ENCODE data around the gene PHF20.
"Not testable (repeated sequence)": the region's sequence is repeated elsewhere in the genome, so short reads cannot be mapped to it uniquely, and the experiment has no call there.

PHF20 gene

DNA sequence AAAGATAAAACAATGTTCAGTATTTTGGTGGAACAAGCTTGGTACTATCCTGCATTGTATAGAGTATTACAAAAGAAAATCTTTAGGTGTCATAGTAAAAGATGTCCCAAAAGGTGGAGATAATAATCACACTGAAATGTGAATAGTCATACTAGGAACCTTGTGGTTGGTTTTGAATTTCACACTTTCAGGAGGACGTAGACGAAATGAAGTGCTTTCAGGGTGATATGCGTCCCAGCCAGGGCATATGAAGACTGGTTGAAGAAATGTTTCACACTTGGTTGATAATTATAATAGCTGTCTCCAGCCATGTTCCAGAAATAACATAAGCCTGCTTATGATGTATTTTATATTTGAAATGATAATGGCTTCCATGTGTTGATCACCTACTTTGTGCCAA lies 122.1 kb downstream of the PHF20 start:
- in situ Hi-C loops (cut with MboI; ENCODE audit: low sequenced_read_pairs, unreplicated experiment): no loop called here

DNA sequence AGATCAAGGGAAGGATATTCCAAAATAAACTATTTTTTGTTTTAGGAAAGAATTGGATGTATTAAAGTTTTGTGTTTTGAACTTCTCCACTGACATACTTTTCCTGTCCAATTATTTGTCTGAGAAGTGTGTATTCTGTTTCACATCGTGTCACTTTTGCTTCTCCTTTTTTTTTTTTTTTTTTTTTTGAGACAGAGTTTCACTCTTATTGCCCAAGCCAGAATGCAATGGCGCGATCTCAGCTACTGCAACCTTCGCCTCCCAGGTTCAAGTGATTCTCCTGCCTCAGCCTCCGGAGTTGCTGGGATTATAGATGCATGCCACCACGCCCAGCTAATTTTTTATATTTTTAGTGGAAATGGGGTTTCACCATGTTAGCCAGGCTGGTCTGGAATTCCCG lies 123.7 kb downstream of the PHF20 start:
- DNase-seq (ENCODE audit: low spot score): not testable (repeated sequence)

More for the DNA sequence above, 122.1 kb downstream of the PHF20 start:
- TF ChIP-seq, protein P1, sequence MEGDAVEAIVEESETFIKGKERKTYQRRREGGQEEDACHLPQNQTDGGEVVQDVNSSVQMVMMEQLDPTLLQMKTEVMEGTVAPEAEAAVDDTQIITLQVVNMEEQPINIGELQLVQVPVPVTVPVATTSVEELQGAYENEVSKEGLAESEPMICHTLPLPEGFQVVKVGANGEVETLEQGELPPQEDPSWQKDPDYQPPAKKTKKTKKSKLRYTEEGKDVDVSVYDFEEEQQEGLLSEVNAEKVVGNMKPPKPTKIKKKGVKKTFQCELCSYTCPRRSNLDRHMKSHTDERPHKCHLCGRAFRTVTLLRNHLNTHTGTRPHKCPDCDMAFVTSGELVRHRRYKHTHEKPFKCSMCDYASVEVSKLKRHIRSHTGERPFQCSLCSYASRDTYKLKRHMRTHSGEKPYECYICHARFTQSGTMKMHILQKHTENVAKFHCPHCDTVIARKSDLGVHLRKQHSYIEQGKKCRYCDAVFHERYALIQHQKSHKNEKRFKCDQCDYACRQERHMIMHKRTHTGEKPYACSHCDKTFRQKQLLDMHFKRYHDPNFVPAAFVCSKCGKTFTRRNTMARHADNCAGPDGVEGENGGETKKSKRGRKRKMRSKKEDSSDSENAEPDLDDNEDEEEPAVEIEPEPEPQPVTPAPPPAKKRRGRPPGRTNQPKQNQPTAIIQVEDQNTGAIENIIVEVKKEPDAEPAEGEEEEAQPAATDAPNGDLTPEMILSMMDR (IDR thresholded peaks at IDR 0.05; ENCODE audit: borderline replicate concordance, control extremely low read depth, extremely low read depth, insufficient read depth, missing control alignments): no peak
- peak; percentile 51 for DNase-seq (ENCODE audit: low spot score)

DNA sequence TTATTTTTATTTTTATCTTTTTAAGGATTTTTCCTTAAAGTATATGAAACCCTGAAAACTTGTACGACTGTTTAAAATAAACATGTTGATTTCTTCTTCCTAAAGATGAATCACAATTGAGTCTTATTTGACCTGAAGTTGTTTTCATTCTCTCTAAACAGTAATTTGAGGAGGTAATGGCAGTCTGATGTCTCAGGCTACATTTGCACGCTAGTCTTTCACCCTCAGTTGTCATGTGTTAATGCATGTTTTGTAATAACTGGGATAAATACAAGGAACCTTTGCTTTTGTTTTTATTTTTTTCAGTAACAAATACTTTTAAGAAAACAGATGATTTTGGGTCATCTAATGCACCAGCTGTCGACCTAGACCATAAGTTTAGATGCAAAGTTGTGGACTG lies 127.2 kb downstream of the PHF20 start:
- TF ChIP-seq, protein P1 (IDR thresholded peaks at IDR 0.05; ENCODE audit: borderline replicate concordance, control extremely low read depth, extremely low read depth, insufficient read depth, missing control alignments): no peak
- DNase-seq (ENCODE audit: low spot score): no peak
- in situ Hi-C loops (cut with MboI; ENCODE audit: low sequenced_read_pairs, unreplicated experiment): no loop called here

More for the DNA sequence above, 123.7 kb downstream of the PHF20 start:
- in situ Hi-C loops (cut with MboI; ENCODE audit: low sequenced_read_pairs, unreplicated experiment): not testable (repeated sequence)

DNA sequence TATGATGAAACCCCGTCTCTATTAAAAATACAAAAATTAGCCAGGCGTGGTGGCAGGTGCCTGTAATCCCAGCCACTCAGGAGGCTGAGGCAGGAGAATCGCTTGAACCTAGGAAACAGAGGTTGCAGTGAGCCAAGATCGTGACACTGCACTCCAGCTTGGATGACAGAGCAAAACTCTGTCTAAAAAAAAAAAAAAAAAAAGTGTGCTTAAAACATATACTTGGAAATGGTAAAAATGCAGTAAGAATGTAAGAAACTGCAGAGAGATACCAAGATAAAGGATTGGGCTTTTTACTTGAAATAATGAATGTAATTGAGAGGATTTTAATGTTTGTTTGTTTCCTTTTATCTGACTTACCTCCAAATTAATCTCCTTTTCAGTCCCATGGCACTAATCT lies 129.4 kb downstream of the PHF20 start:
- in situ Hi-C loops (cut with MboI; ENCODE audit: low sequenced_read_pairs, unreplicated experiment); DNase-seq (ENCODE audit: low spot score): not testable (repeated sequence)

DNA sequence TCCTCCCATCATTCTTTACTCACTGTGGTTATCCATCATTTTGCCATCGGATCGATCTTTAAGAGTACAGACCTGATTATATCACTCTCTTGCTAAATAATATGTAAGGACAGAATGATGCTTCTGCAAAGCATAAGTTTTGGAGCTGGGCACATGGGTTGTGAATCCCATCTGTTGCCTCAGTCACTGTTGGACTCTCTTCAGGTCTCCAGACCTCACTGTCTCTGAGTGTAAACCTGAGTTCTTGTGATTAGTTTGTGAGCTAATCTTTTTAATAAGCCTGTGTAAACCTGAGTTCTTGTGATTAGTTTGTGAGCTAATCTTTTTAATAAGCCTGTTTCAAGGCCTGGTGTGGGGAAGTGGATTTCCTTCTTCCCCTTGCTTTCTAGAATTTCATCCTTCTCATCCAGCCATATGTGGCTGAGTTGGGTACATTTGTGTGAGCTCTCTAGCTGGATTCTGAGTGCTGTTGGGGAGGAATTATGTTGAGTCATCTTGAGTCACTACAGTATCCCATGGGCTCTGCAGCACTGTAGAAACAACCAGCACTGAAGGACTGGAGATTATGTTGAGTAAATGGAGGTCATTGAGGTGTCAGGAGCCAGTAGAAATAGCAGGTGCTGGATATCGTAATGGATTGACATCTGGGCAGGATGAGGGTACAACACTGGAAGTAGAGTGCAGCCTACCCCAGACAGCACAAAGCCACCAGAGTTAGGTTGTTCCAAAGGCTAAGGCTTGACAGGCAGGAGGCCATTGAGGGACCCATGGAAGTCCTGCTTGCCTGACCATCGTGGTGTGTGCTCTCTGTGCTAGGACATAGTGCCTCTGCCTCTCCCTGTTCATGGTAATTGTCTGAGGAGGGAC lies 130.1 kb downstream of the PHF20 start:
- in situ Hi-C loops (cut with MboI; ENCODE audit: low sequenced_read_pairs, unreplicated experiment): no loop called here
- DNase-seq (ENCODE audit: low spot score): no peak
- TF ChIP-seq, protein P1 (IDR thresholded peaks at IDR 0.05; ENCODE audit: borderline replicate concordance, control extremely low read depth, extremely low read depth, insufficient read depth, missing control alignments): no peak

DNA sequence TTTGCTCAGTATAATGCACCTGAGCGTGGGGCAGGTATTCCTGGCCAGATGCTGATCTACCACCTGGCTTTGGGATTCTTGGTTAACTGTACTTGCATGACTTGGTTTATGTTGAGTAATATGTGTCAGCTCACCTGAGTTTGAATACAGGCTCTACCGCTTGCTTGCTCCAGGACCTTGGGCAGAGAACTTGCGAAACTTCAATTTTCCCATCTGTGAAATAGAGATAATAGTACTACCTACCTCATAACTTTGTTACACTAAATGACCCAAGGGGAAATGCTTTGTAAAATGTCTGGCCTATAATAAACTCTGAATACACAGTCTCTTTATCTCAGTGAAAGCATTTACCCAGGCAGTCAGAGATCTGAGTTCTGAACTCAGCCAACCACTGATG lies 130.7 kb downstream of the PHF20 start:
- no peak for DNase-seq (ENCODE audit: low spot score)
- in situ Hi-C loops (cut with MboI; ENCODE audit: low sequenced_read_pairs, unreplicated experiment): no loop called here

DNA sequence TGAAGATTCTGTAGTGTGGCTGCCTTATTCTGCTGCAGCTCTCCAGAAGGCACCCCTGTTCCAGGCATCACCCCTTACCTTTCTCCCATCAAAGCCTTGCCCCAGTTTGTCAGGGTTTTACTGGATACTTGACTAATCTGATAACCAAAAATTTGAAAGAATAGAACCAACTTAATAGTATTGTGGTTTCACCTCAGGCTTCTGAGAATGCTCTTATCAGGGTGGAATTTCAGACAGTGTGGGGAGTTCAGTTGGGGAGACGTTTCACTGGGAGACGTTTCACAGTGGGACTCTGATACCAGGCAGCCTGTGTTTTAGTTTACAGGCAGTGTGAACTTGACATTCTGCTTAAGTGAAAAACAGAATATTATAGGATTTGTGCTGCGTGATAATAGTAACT lies 132.0 kb downstream of the PHF20 start:
- DNase-seq (ENCODE audit: low spot score): no peak
- TF ChIP-seq, protein P1 (IDR thresholded peaks at IDR 0.05; ENCODE audit: borderline replicate concordance, control extremely low read depth, extremely low read depth, insufficient read depth, missing control alignments): no peak
- in situ Hi-C loops (cut with MboI; ENCODE audit: low sequenced_read_pairs, unreplicated experiment): no loop called here

More for the DNA sequence above, 130.7 kb downstream of the PHF20 start:
- TF ChIP-seq, protein P1 (IDR thresholded peaks at IDR 0.05; ENCODE audit: borderline replicate concordance, control extremely low read depth, extremely low read depth, insufficient read depth, missing control alignments): no peak

Measured in GM13976 (cell line).